ENCODE measurements around the gene SHC3. TPM values are rescaled to one million over a fixed set of nuclear protein-coding genes. Genes with fewer than 3 reads are reported as not detected.

SHC3 gene
- total and polyA plus RNA-seq, 2 donors (not counting 3 experiments of a cell fraction or from before 2014, with no cell fraction given), result 1.0 to 2.0 TPM

DNA sequence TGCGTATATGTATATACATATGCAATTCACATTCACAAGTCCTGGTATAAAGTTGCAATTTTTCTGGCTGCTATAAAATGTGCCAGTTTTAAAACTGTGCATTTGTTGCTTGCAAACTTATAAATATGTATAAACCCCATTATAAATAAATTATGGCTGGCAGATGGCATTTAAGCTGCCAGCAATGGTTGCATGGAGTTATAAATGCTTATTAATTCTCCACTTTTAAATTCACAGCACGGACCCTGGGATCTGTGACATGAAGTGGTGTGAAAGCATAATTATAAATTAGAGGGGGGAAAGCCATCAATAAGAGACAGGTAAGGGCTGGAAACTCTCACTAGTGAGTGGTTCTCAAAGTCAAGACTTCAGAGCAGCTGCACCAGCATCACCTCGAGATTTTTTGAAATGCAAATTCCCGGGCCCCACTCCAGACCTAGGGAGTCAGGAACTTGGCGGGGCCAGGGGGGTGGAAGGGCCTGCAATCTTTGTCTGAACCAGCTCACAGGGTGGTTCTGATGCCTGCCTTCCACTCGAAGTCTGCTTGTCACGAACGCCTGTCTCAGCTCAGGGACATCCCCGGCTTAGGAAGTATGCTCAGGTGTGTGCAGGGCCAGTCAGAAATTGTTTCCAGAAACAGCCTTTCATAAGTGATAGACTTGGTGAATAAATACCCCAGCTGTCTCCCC is 170.4 kb downstream of the SHC3 start:
- no peak overlapping the region for H2AFZ ChIP-seq (ENCODE audit: low read depth, low read length)
- dilution Hi-C loops (cut with MboI; ENCODE audit: extremely low pct_ligation_motif_present, low sequenced_read_pairs) (no loop called here), intact Hi-C loops (cut with micrococcal nuclease) (no loop called here)
- ChIA-PET POLR2A (no interaction called here), CTCF (interaction anchor here (1.6 to 1.7 kb wide), 3 partner anchors 181 to 348 kb away, joined by 3 to 11 read pairs (median 5); no protein-coding TSS in a partner anchor)
- no peak for FAIRE-seq
- no peak overlapping the region for H3K4me3 ChIP-seq (replicated peaks in 1 of 3; ENCODE audit: insufficient read depth in 1 of 3, low read depth in 1 of 3, low read length in 3 of 3)
- no peak overlapping the region for H3K27ac ChIP-seq (ENCODE audit: insufficient read depth, low read depth, low read length)
- no peak for DNase-seq (ENCODE audit: low read depth, low spot score)
- no peak overlapping the region for H3K9ac ChIP-seq (replicated peaks; ENCODE audit: extremely low read depth, insufficient read depth, low read length)
- H3K4me2 ChIP-seq (ENCODE audit: insufficient read depth, low read length), result no peak overlapping the region
- H3K36me3 ChIP-seq (ENCODE audit: control insufficient read depth in 2 of 2, extremely low read depth in 1 of 2, insufficient read depth in 2 of 2, low read length in 2 of 2), result no peaks in the 10 kb centered on the region
- TF ChIP-seq POLR2AphosphoS5 (IDR thresholded peaks at IDR 0.05; ENCODE audit: insufficient read depth, low read depth, low read length), result no peak
- TF ChIP-seq, protein P1, sequence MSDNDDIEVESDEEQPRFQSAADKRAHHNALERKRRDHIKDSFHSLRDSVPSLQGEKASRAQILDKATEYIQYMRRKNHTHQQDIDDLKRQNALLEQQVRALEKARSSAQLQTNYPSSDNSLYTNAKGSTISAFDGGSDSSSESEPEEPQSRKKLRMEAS (IDR thresholded peaks at IDR 0.05; ENCODE audit: insufficient read depth, insufficient read length), result no peak
- TF ChIP-seq POLR2A (IDR thresholded peaks at IDR 0.05; ENCODE audit: low read depth, low read length), result no peak
- TF ChIP-seq, protein P2, sequence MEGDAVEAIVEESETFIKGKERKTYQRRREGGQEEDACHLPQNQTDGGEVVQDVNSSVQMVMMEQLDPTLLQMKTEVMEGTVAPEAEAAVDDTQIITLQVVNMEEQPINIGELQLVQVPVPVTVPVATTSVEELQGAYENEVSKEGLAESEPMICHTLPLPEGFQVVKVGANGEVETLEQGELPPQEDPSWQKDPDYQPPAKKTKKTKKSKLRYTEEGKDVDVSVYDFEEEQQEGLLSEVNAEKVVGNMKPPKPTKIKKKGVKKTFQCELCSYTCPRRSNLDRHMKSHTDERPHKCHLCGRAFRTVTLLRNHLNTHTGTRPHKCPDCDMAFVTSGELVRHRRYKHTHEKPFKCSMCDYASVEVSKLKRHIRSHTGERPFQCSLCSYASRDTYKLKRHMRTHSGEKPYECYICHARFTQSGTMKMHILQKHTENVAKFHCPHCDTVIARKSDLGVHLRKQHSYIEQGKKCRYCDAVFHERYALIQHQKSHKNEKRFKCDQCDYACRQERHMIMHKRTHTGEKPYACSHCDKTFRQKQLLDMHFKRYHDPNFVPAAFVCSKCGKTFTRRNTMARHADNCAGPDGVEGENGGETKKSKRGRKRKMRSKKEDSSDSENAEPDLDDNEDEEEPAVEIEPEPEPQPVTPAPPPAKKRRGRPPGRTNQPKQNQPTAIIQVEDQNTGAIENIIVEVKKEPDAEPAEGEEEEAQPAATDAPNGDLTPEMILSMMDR (IDR thresholded peaks at IDR 0.05; ENCODE audit: extremely low read depth in 1 of 2, insufficient read depth in 1 of 2, low read depth in 1 of 2, low read length in 2 of 2), result no peak
- TF ChIP-seq EZH2 (IDR thresholded peaks at IDR 0.05; ENCODE audit: borderline replicate concordance, low read depth, low read length, severe bottlenecking), result no peak
- no peak for TF ChIP-seq GATA2 (IDR thresholded peaks at IDR 0.05; ENCODE audit: insufficient read depth, insufficient read length, low read depth, low read length)
- TF ChIP-seq FOS (IDR thresholded peaks at IDR 0.05; ENCODE audit: borderline replicate concordance, insufficient read depth, low read length), result no peak
- no peak for TF ChIP-seq MYC (IDR thresholded peaks at IDR 0.05; ENCODE audit: low read depth, low read length)
- TF ChIP-seq JUN (IDR thresholded peaks at IDR 0.05; ENCODE audit: borderline replicate concordance, insufficient read depth, insufficient read length, low read depth), result no peak
- no peaks in the 10 kb centered on the region for H4K20me1 ChIP-seq (replicated peaks; ENCODE audit: control insufficient read depth, extremely low read depth, insufficient read depth, low read length)
- H3K9me3 ChIP-seq (replicated peaks; ENCODE audit: control insufficient read depth, insufficient read depth, low read length), result no peaks in the 10 kb centered on the region
- peaks cover 0 to 2% of the 10 kb centered on the region in 2 experiments for H3K27me3 ChIP-seq (ENCODE audit: control insufficient read depth in 2 of 2, insufficient read depth in 2 of 2, low read length in 2 of 2)
- H3K4me1 ChIP-seq (ENCODE audit: control insufficient read depth, extremely low read depth, insufficient read depth, low read length), result peaks cover under 1% of the 10 kb centered on the region
- no TSS peak for BruUV-seq (replicated peaks)
- no peaks in the 10 kb centered on the region for H3K9me1 ChIP-seq (replicated peaks; ENCODE audit: control insufficient read depth, extremely low read depth, insufficient read depth, low read length)
- peaks cover 3% of the 10 kb centered on the region for H3K79me2 ChIP-seq (ENCODE audit: control insufficient read depth, insufficient read depth, low read length)
